HEK293T (cell line): ENCODE data around the gene GPR107.

Experiments
- CTCF ChIA-PET: fragments of 350-600 bp; formaldehyde crosslinking; extraction: SDS; loops from one replicate; lab custom pipeline; 2021; ENCODE audit warnings: antibody characterized with exemption, inconsistent platforms; lab: Yijun Ruan, JAX
- POLR2A ChIA-PET: fragments of 350-600 bp; formaldehyde crosslinking; extraction: SDS; loops from one replicate; lab custom pipeline; 2020; ENCODE audit warnings: antibody characterized with exemption, inconsistent platforms; lab: Yijun Ruan, JAX
- DNase-seq: peaks from one replicate; pipeline ENCODE4 v3.0.0; 2012; ENCODE audit warnings: mixed read lengths; ENCODE audit errors: extremely low spot score
- ARNT ChIP-seq: fragments of 450-650 bp; IDR thresholded peaks from 2 replicates; pipeline ENCODE4 v1.6.1; 2017; ENCODE audit warnings: mild to moderate bottlenecking
- BHLHE40 ChIP-seq: fragments of 450-650 bp; IDR thresholded peaks from 2 replicates; pipeline ENCODE4 v1.6.1; 2016; ENCODE audit warnings: mild to moderate bottlenecking, moderate library complexity, borderline replicate concordance
- CTBP1 ChIP-seq: fragments of 450-650 bp; IDR thresholded peaks from 2 replicates; pipeline ENCODE4 v1.6.1; 2016; ENCODE audit warnings: borderline replicate concordance
- ELF4 ChIP-seq: fragments of 450-650 bp; IDR thresholded peaks from 2 replicates; pipeline ENCODE4 v1.6.1; 2017; ENCODE audit warnings: antibody characterized with exemption
- FOXA1 ChIP-seq: fragments of 450-650 bp; IDR thresholded peaks from 2 replicates; pipeline ENCODE4 v1.6.1; 2016; ENCODE audit warnings: mild to moderate bottlenecking
- FOXK2 ChIP-seq: fragments of 450-650 bp; IDR thresholded peaks from 2 replicates; pipeline ENCODE4 v1.6.1; 2016; ENCODE audit warnings: mild to moderate bottlenecking
- FOXM1 ChIP-seq: fragments of 450-650 bp; IDR thresholded peaks from 2 replicates; pipeline ENCODE4 v1.6.1; 2017; ENCODE audit warnings: mild to moderate bottlenecking, borderline replicate concordance
- HDGF ChIP-seq: fragments of 450-650 bp; IDR thresholded peaks from 2 replicates; pipeline ENCODE4 v1.6.1; 2017; ENCODE audit warnings: antibody characterized with exemption, borderline replicate concordance
- L3MBTL2 ChIP-seq: fragments of 450-650 bp; conservative IDR thresholded peaks from 2 replicates; pipeline ENCODE4 v1.6.1; 2016; ENCODE audit warnings: mild to moderate bottlenecking
- LEF1 ChIP-seq: fragments of 450-650 bp; IDR thresholded peaks from 2 replicates; pipeline ENCODE4 v1.6.1; 2017; ENCODE audit warnings: mild to moderate bottlenecking, borderline replicate concordance
- NFRKB ChIP-seq: fragments of 450-650 bp; IDR thresholded peaks from 2 replicates; pipeline ENCODE4 v1.6.1; 2016; ENCODE audit warnings: mild to moderate bottlenecking, moderate library complexity
- PKNOX1 ChIP-seq: fragments of 450-650 bp; IDR thresholded peaks from 2 replicates; pipeline ENCODE4 v1.6.1; 2016
- SP1 ChIP-seq: fragments of 450-650 bp; IDR thresholded peaks from 2 replicates; pipeline ENCODE4 v1.6.1; 2017
- SUZ12 ChIP-seq: fragments of 450-650 bp; IDR thresholded peaks from 2 replicates; pipeline ENCODE4 v1.6.1; 2016; ENCODE audit warnings: mild to moderate bottlenecking
- TARDBP ChIP-seq: fragments of 450-650 bp; IDR thresholded peaks from 2 replicates; pipeline ENCODE4 v1.6.1; 2016
- ZNF384 ChIP-seq: fragments of 450-650 bp; IDR thresholded peaks from 2 replicates; pipeline ENCODE4 v1.6.1; 2016

The GPR107 gene

GRCh38 chr9:130107234-130107861 is 53.6 kb downstream of the GPR107 start:
- peak; percentile 76 for DNase-seq
- no peak for TF ChIP-seq FOXA1
- TF ChIP-seq CTBP1 = no peak
- no peak for TF ChIP-seq SP1
- TF ChIP-seq SUZ12 = no peak
- no peak for TF ChIP-seq LEF1
- TF ChIP-seq NFRKB = no peak
- TF ChIP-seq ZNF384 = no peak
- TF ChIP-seq HDGF = no peak
- TF ChIP-seq PKNOX1 = no peak
- no peak for TF ChIP-seq FOXK2
- TF ChIP-seq TARDBP = no peak
- TF ChIP-seq BHLHE40 = no peak
- no peak for TF ChIP-seq ARNT
- ChIA-PET POLR2A (no interaction called here), CTCF (interaction anchor here (0.7 to 1.6 kb wide), 2 partner anchors 129 to 246 kb away, joined by 3 read pairs; no protein-coding TSS in a partner anchor)

GRCh38 chr9:130107955-130108354 is 54.2 kb downstream of the GPR107 start:
- TF ChIP-seq FOXM1 (no peak), FOXK2 (no peak), SUZ12 (no peak), ELF4 (no peak), CTBP1 (no peak), FOXA1 (no peak), LEF1 (no peak), PKNOX1 (no peak), ARNT (no peak)
- DNase-seq = no peak
- ChIA-PET CTCF (interaction anchor here (1.6 kb wide), 1 partner anchor 128 kb away, joined by 3 read pairs; no protein-coding TSS in a partner anchor), POLR2A (interaction anchor here (0.9 kb wide), 1 partner anchor 17 kb away, joined by 3 read pairs; no protein-coding TSS in a partner anchor)

GRCh38 chr9:130110166-130110565 is 56.5 kb downstream of the GPR107 start:
- DNase-seq = no peak
- TF ChIP-seq SP1 (no peak), ARNT (no peak), ZNF384 (no peak), HDGF (no peak), BHLHE40 (no peak), ELF4 (no peak), TARDBP (no peak), PKNOX1 (no peak), LEF1 (no peak), CTBP1 (no peak), SUZ12 (no peak), FOXM1 (no peak)
- ChIA-PET CTCF (no interaction called here), POLR2A (no interaction called here)

- CTCF ChIA-PET = no interaction called here
- DNase-seq = no peak
- no peak for TF ChIP-seq FOXK2
- TF ChIP-seq ARNT = no peak
- TF ChIP-seq SP1 = no peak
- no peak for TF ChIP-seq FOXA1
- no peak for TF ChIP-seq FOXM1
- TF ChIP-seq SUZ12 = no peak
- TF ChIP-seq ZNF384 = no peak
- no peak for TF ChIP-seq LEF1
- TF ChIP-seq TARDBP = no peak
- TF ChIP-seq HDGF = no peak
- TF ChIP-seq BHLHE40 = no peak
- TF ChIP-seq CTBP1 = no peak
- no peak for TF ChIP-seq NFRKB
- TF ChIP-seq L3MBTL2 = no peak
- POLR2A ChIA-PET = no interaction called here
Measured at GRCh38 chr9:130110596-130111021, 56.9 kb downstream of the GPR107 start.

GRCh38 chr9:130111786-130112537 is 58.3 kb downstream of the GPR107 start:
- POLR2A ChIA-PET = no interaction called here
- no peak for TF ChIP-seq FOXK2
- TF ChIP-seq HDGF = no peak
- TF ChIP-seq ZNF384 = no peak
- TF ChIP-seq SP1 = no peak
- no peak for TF ChIP-seq L3MBTL2
- TF ChIP-seq FOXA1 = no peak
- no peak for TF ChIP-seq ARNT
- TF ChIP-seq CTBP1 = no peak
- TF ChIP-seq PKNOX1 = no peak
- no peak for TF ChIP-seq BHLHE40
- TF ChIP-seq SUZ12 = no peak
- no peak for TF ChIP-seq LEF1
- CTCF ChIA-PET = no interaction called here
- DNase-seq = no peak
